Progenitor cell of endocrine pancreas (in vitro differentiated cells): ENCODE results near the gene MS4A18. TPM values are rescaled to one million over a fixed set of nuclear protein-coding genes. Genes with fewer than 3 reads are reported as not detected.
A peak's percentile ranks its signal among the peaks of the same experiment; 100 is the strongest.

Source experiments
- DNase-seq: peaks from one replicate; pipeline ENCODE4 v3.0.0; 2021; ENCODE audit warnings: low spot score; ENCODE audit not compliant: unreplicated experiment
- H3K27ac Mint-ChIP-seq: 2 replicates; pipeline ENCODE4 v1.8.0; 2021; ENCODE audit warnings: mild to moderate bottlenecking, moderate library complexity, mixed read lengths
- H3K27me3 Mint-ChIP-seq: 2 replicates; pipeline ENCODE4 v1.8.0; 2021; ENCODE audit warnings: mixed read lengths
- H3K36me3 Mint-ChIP-seq: 2 replicates; pipeline ENCODE4 v1.8.0; 2022; ENCODE audit warnings: mixed read lengths; ENCODE audit not compliant: insufficient read depth
- H3K4me1 Mint-ChIP-seq: 2 replicates; pipeline ENCODE4 v1.8.0; 2021; ENCODE audit warnings: low read depth, mixed read lengths
- H3K4me3 Mint-ChIP-seq: 2 replicates; pipeline ENCODE4 v1.8.0; 2021; ENCODE audit warnings: low read depth, mild to moderate bottlenecking, moderate library complexity, mixed read lengths
- H3K9me3 Mint-ChIP-seq: 2 replicates; pipeline ENCODE4 v1.8.0; 2021; ENCODE audit warnings: low read depth, mixed read lengths
- total RNA-seq: library from RNA; stranded (reverse); gene quantifications from 2 replicates; pipeline ENCODE4 v1.2.1, GENCODE V29; 2021
- TF ChIP-seq, protein P1 (sequence below): fragments of 200-600 bp; sonication (generic); IDR thresholded peaks from one replicate; pipeline ENCODE4 v1.5.0; 2021; ENCODE audit warnings: antibody characterized with exemption, mild to moderate bottlenecking; ENCODE audit not compliant: unreplicated experiment

Gene MS4A18
- total RNA-seq, 1 donor from 2014 or later = not detected

DNA sequence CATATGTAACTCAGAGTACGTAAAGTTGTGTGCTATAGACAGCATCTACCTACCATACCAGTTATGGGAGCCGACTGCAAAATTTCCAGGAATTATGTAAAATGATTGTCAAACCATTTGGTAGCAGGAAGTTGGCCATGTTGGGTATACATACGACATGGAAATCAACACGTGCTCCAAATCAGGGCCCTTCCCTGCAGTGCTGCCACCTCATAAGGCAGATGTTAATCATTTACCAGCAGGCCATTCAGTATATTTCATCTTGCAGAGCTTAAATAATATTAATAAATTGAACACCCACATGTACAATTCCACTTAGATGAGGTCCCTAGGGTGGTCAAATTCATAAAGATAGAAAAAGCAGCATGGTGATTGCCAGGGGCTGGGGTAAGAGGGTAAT is 9.8 kb downstream of the MS4A18 start:
- TF ChIP-seq, protein P1, sequence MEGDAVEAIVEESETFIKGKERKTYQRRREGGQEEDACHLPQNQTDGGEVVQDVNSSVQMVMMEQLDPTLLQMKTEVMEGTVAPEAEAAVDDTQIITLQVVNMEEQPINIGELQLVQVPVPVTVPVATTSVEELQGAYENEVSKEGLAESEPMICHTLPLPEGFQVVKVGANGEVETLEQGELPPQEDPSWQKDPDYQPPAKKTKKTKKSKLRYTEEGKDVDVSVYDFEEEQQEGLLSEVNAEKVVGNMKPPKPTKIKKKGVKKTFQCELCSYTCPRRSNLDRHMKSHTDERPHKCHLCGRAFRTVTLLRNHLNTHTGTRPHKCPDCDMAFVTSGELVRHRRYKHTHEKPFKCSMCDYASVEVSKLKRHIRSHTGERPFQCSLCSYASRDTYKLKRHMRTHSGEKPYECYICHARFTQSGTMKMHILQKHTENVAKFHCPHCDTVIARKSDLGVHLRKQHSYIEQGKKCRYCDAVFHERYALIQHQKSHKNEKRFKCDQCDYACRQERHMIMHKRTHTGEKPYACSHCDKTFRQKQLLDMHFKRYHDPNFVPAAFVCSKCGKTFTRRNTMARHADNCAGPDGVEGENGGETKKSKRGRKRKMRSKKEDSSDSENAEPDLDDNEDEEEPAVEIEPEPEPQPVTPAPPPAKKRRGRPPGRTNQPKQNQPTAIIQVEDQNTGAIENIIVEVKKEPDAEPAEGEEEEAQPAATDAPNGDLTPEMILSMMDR = no peak
- no peaks in the 10 kb centered on the region for H3K4me1 Mint-ChIP-seq
- no peak for DNase-seq
- no peaks in the 10 kb centered on the region for H3K36me3 Mint-ChIP-seq
- no peak overlapping the region for H3K27ac Mint-ChIP-seq
- no peaks in the 10 kb centered on the region for H3K9me3 Mint-ChIP-seq
- H3K27me3 Mint-ChIP-seq = peaks cover 26% of the 10 kb centered on the region
- H3K4me3 Mint-ChIP-seq = no peak overlapping the region

DNA sequence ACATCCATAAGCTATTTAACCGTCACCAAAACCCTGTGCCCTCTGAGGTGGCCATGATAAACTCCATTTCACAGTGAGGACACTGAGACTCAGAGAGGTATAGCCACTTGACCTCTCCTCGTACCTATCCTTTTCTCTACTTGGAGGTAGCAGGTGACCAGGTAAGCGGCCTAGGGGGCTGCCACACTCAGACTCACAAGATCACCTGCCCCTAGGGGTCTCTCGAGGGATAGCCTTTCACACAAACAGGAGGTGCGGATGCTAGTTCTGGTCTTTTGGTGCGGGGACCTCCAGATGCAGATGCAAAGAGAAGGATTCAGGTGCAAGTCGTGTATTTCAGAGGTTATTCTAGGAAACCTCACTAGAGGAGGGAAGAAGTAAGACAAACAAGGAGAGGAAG is 14.6 kb downstream of the MS4A18 start:
- Mint-ChIP-seq H3K4me3 (no peak overlapping the region), H3K9me3 (peaks cover 7% of the 10 kb centered on the region), H3K36me3 (no peaks in the 10 kb centered on the region), H3K27me3 (peaks cover 21% of the 10 kb centered on the region), H3K4me1 (no peaks in the 10 kb centered on the region), H3K27ac (no peak overlapping the region)
- TF ChIP-seq, protein P1 = peak; percentile 45
- DNase-seq = no peak

DNA sequence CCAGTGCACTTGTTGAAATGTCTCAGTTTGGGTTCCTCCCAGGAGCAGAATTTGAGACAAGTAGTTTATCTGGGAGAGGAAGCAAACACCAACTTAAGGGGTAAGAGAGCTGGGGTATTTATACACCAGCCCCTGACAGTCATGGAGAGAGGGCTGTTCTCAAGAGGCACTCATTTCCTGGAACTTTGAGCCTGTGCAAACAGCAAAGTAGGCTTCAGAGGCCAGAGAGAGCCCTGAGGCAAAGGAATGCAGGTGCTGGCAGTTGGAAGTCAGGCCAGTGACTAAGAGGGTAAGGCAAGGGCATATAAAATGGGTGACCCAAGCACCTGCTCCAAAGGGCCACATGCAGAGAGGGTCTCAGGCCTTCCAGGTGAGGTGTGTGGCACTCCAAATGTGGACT is 16.1 kb downstream of the MS4A18 start:
- Mint-ChIP-seq H3K9me3 (peaks cover 7% of the 10 kb centered on the region), H3K27ac (no peak overlapping the region), H3K4me3 (no peak overlapping the region), H3K4me1 (no peaks in the 10 kb centered on the region), H3K27me3 (peaks cover 21% of the 10 kb centered on the region), H3K36me3 (no peaks in the 10 kb centered on the region)
- TF ChIP-seq, protein P1 = no peak
- DNase-seq = no peak

DNA sequence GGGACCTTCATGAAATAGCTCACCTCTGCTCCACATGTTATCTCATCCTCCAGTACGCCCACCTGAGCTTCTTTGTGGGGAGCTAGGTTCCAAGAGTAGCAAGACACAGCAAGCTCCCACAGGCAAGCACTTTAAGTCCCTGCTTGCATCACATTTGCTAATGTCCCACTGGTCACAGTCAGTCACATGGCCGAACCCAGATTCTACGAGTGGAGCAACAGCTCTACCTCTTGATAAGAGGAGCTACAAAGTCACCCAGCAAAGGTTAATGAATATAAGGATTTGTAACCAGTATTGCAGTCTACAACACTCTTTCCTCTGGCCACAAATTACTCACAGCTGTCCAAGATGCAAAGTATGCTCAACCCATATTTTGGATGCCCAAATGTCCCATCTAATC is 16.9 kb downstream of the MS4A18 start:
- Mint-ChIP-seq H3K27me3 (peaks cover 20% of the 10 kb centered on the region), H3K4me1 (no peaks in the 10 kb centered on the region), H3K4me3 (no peak overlapping the region), H3K27ac (no peak overlapping the region), H3K9me3 (peaks cover 7% of the 10 kb centered on the region), H3K36me3 (no peaks in the 10 kb centered on the region)
- DNase-seq = no peak
- TF ChIP-seq, protein P1 = no peak

DNA sequence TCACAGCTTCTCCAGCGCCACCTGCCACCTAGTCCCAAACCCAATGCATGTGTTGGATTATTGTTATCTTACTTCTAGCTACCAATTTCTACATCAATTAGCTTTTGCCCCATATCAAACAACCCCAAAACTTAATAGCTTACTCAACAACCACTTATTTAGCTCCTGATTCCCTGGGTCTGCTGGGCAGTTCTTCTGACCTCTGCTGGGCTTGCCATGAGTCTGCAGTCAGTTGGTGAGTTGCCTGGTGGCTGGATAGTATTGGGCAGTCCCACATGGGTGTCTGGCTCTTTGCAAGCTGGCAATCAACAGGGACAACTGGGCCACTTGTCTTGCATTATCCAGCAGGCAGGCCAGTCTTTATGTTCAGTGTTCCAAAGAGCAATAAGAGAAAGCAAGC is 18.5 kb downstream of the MS4A18 start:
- peaks cover 7% of the 10 kb centered on the region for H3K9me3 Mint-ChIP-seq
- no peak overlapping the region for H3K27ac Mint-ChIP-seq
- H3K4me3 Mint-ChIP-seq = no peak overlapping the region
- DNase-seq = no peak
- TF ChIP-seq, protein P1 = no peak
- H3K27me3 Mint-ChIP-seq = peaks cover 13% of the 10 kb centered on the region
- no peaks in the 10 kb centered on the region for H3K36me3 Mint-ChIP-seq
- no peaks in the 10 kb centered on the region for H3K4me1 Mint-ChIP-seq
